ENCODE measurements around the gene DCST1. TPM values are rescaled to one million over a fixed set of nuclear protein-coding genes. Genes with fewer than 3 reads are reported as not detected.

Gene DCST1
- total and polyA plus RNA-seq, 2 of the 13 experiments (the other 11 are each of a cell fraction or from before 2014, with no cell fraction given), result 0.04 TPM; not detected in 1

DNA sequence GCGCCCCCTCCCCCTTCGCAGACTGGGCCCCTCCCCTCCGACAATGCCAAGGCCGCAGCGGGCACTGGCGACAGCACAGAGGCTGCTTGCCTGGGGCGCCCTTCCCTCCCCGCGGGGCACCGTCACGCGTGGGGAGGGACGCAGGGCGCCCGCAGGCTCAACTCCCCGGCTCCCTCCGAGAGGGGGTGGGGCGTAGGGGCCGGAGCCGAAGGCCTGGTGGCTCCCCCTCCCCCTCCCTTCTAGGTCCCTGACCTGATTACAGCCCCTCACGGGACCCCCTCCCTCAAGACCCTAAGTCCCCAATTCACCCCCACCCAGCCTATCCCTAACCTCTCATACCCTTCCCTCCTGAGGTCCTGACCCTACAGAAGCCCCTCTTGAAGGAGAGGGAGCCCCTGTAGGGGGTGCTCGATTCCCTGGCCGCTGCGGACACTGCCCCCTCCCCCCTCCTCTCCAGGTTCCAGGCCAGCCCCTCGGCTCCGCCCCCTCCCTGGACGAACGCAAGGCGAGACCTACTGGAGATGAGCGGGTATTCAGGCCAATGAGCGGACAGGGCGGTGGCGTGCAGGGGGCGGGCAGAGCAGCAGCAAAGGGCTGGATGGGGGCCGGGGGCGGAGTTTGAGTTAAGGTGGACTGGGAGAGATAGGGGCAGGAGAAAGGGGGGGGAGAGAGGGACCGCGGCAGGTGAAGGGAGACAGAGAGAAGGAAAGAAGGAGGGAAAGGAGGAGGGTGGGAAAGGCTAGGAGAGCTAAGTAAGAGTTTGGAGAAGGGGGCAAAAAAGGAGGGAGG, 31.8 kb upstream of the DCST1 start (continued):
- no peak for TF ChIP-seq NBN (conservative IDR thresholded peaks at IDR 0.05)
- TF ChIP-seq ZNF678 (CRISPR knock-in tag; IDR thresholded peaks at IDR 0.05), result no peak
- no peak for TF ChIP-seq THAP11 (CRISPR knock-in tag; IDR thresholded peaks at IDR 0.05)
- no peak for TF ChIP-seq ZNF24 (IDR thresholded peaks at IDR 0.05)
- peak; percentile 57; the same call in 1 of the 2 replicates for TF ChIP-seq PAXIP1 (CRISPR knock-in tag; conservative IDR thresholded peaks at IDR 0.05)
- TF ChIP-seq TEAD3 (CRISPR knock-in tag; optimal IDR thresholded peaks at IDR 0.05; ENCODE audit: borderline replicate concordance), result no peak
- TF ChIP-seq ZNF121 (CRISPR knock-in tag; IDR thresholded peaks at IDR 0.05), result no peak
- no peak for TF ChIP-seq MBNL3 (CRISPR knock-in tag; conservative IDR thresholded peaks at IDR 0.05)
- TF ChIP-seq PREB (CRISPR knock-in tag; IDR thresholded peaks at IDR 0.05), result no peak
- no peak for TF ChIP-seq ATM (IDR thresholded peaks at IDR 0.05; ENCODE audit: borderline replicate concordance)
- TF ChIP-seq, protein P1, sequence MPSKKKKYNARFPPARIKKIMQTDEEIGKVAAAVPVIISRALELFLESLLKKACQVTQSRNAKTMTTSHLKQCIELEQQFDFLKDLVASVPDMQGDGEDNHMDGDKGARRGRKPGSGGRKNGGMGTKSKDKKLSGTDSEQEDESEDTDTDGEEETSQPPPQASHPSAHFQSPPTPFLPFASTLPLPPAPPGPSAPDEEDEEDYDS (CRISPR knock-in tag; IDR thresholded peaks at IDR 0.05), result peak; percentile 86
- TF ChIP-seq ZSCAN31 (CRISPR knock-in tag; IDR thresholded peaks at IDR 0.05; ENCODE audit: low read depth), result peak; percentile 45; the same call in 1 of the 2 replicates
- peak; percentile 27; the same call in 1 of the 2 replicates for TF ChIP-seq MAX (IDR thresholded peaks at IDR 0.05)
- no peak for TF ChIP-seq FOXM1 (CRISPR knock-in tag; IDR thresholded peaks at IDR 0.05)
- no peak for TF ChIP-seq CAMTA2 (CRISPR knock-in tag; IDR thresholded peaks at IDR 0.05; ENCODE audit: borderline replicate concordance)
- TF ChIP-seq KDM3A (CRISPR knock-in tag; IDR thresholded peaks at IDR 0.05; ENCODE audit: low read depth), result 0 out of 2 replicates have a peak, but pooled peaks have one; percentile 25
- peak; percentile 5; the same call in 1 of the 2 replicates for TF ChIP-seq POLR2G (IDR thresholded peaks at IDR 0.05; ENCODE audit: low read depth, low read length)
- no peak for TF ChIP-seq ZNF792 (CRISPR knock-in tag; IDR thresholded peaks at IDR 0.05)
- no peak for TF ChIP-seq ZMYM4 (CRISPR knock-in tag; IDR thresholded peaks at IDR 0.05)
- no peak for TF ChIP-seq PRPF4 (IDR thresholded peaks at IDR 0.05; ENCODE audit: low read depth, low read length, poor library complexity, severe bottlenecking)
- peak; percentile 87 for TF ChIP-seq MAZ (IDR thresholded peaks at IDR 0.05; ENCODE audit: borderline replicate concordance, low read depth, low read length)
- TF ChIP-seq MAZ (CRISPR knock-in tag; IDR thresholded peaks at IDR 0.05; ENCODE audit: low read depth), result peak; percentile 34; the same call in 1 of the 2 replicates
